ENCODE data around the gene CALD1. TPM values are rescaled to one million over a fixed set of nuclear protein-coding genes. Genes with fewer than 3 reads are reported as not detected.

The CALD1 gene
- total RNA-seq, 1 experiment from 2014 or later, result 147 TPM

DNA sequence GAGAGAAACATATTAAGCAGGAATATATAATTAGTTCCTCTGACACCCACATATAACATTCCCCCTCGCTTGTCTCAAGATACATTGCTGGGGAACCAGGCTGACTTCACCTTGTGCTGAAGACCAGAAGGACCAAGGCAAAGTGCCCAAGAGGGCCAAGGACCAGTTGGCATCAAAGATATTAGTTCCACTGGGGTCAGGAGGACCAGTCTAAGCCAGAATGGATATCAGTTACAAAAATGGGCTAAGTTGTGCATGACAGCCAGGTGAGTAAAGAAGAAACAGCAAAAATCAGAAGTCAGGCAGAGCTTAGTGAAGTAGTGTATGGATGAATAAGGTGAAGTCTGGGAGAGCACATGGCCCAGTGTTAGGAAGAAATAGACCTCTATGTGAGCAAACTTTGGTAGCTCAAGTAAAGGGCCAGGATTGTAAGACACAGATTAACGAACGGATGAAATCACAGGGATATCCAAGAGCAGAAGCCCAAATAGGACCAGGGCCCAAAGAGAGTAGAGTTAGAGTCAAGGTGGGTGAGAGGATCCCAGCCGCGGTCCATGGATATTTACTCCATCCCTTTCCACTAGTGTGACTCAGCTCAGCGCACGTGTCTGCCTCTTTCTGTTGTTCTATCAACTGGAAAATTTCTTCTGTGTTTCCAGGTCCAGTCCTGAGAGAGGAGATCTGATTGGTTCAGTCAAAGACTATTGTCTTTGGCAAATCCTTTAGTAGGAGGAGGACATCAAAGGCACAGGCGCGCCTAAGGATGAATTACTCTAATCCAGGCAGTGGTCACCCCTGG lies 5.0 kb downstream of the CALD1 start:
- DNase-seq (ENCODE audit: low spot score) (no peak), ATAC-seq (no peak)
- TF ChIP-seq HMGA2 (CRISPR knock-in tag; IDR thresholded peaks at IDR 0.05) (no peak), NFATC4 (CRISPR knock-in tag; IDR thresholded peaks at IDR 0.05) (no peak), KAT7 (CRISPR knock-in tag; IDR thresholded peaks at IDR 0.05; ENCODE audit: borderline replicate concordance) (no peak), TEAD4 (CRISPR knock-in tag; IDR thresholded peaks at IDR 0.05) (no peak), EMX1 (CRISPR knock-in tag; IDR thresholded peaks at IDR 0.05) (no peak), ZNF232 (CRISPR knock-in tag; IDR thresholded peaks at IDR 0.05) (no peak)
- TF ChIP-seq, protein P1, sequence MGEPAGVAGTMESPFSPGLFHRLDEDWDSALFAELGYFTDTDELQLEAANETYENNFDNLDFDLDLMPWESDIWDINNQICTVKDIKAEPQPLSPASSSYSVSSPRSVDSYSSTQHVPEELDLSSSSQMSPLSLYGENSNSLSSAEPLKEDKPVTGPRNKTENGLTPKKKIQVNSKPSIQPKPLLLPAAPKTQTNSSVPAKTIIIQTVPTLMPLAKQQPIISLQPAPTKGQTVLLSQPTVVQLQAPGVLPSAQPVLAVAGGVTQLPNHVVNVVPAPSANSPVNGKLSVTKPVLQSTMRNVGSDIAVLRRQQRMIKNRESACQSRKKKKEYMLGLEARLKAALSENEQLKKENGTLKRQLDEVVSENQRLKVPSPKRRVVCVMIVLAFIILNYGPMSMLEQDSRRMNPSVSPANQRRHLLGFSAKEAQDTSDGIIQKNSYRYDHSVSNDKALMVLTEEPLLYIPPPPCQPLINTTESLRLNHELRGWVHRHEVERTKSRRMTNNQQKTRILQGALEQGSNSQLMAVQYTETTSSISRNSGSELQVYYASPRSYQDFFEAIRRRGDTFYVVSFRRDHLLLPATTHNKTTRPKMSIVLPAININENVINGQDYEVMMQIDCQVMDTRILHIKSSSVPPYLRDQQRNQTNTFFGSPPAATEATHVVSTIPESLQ (CRISPR knock-in tag; IDR thresholded peaks at IDR 0.05), result no peak
- no peaks in the 10 kb centered on the region for H3K9me3 Mint-ChIP-seq
- H3K27ac Mint-ChIP-seq, result no peak overlapping the region
- no peaks in the 10 kb centered on the region; the same call in 1 of the 2 replicates for H3K36me3 Mint-ChIP-seq
- peaks cover 24% of the 10 kb centered on the region for H3K4me1 Mint-ChIP-seq
- CTCF ChIA-PET, result no interaction called here
- POLR2A ChIA-PET, result no interaction called here
- no peak overlapping the region for H3K4me3 Mint-ChIP-seq
- H3K27me3 Mint-ChIP-seq (ENCODE audit: low read depth), result no peaks in the 10 kb centered on the region

DNA sequence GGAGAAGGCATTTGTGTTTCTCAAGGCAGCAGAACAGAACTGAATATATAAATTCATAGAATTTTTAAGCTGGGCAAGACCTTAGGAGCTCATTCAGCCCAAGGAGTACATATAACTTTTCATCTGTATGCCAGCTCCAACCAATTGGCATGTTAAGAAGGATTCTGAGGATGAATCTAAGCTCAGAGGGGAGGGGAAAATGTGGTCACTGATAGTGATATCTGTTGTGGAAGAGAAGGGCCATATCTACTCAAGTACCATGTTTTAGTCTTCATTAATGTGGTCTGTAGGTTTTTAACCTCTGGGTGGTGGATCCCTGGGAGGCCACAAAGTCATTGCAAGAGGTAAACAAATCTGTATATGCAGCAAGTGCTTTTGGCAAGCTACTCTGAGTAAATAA lies 6.4 kb downstream of the CALD1 start:
- ATAC-seq, result no peak
- POLR2A ChIA-PET, result no interaction called here

More for the DNA sequence above, 6.4 kb downstream of the CALD1 start:
- CTCF ChIA-PET, result no interaction called here
- Mint-ChIP-seq H3K4me3 (no peak overlapping the region), H3K4me1 (peaks cover 38% of the 10 kb centered on the region), H3K27me3 (ENCODE audit: low read depth) (no peaks in the 10 kb centered on the region), H3K9me3 (no peaks in the 10 kb centered on the region), H3K36me3 (no peaks in the 10 kb centered on the region; the same call in 1 of the 2 replicates), H3K27ac (no peak overlapping the region)
- no peak for DNase-seq (ENCODE audit: low spot score)
- TF ChIP-seq, protein P2, sequence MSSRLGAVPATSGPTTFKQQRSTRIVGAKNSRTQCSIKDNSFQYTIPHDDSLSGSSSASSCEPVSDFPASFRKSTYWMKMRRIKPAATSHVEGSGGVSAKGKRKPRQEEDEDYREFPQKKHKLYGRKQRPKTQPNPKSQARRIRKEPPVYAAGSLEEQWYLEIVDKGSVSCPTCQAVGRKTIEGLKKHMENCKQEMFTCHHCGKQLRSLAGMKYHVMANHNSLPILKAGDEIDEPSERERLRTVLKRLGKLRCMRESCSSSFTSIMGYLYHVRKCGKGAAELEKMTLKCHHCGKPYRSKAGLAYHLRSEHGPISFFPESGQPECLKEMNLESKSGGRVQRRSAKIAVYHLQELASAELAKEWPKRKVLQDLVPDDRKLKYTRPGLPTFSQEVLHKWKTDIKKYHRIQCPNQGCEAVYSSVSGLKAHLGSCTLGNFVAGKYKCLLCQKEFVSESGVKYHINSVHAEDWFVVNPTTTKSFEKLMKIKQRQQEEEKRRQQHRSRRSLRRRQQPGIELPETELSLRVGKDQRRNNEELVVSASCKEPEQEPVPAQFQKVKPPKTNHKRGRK (CRISPR knock-in tag; IDR thresholded peaks at IDR 0.05; ENCODE audit: borderline replicate concordance), result no peak
- TF ChIP-seq FOXK1 (CRISPR knock-in tag; IDR thresholded peaks at IDR 0.05) (no peak), JUN (CRISPR knock-in tag; IDR thresholded peaks at IDR 0.05) (no peak), PRRX2 (CRISPR knock-in tag; IDR thresholded peaks at IDR 0.05) (no peak), ZNF317 (CRISPR knock-in tag; IDR thresholded peaks at IDR 0.05; ENCODE audit: borderline replicate concordance, low read depth) (no peak), SOX15 (CRISPR knock-in tag; IDR thresholded peaks at IDR 0.05) (no peak), OVOL2 (CRISPR knock-in tag; IDR thresholded peaks at IDR 0.05; ENCODE audit: borderline replicate concordance) (no peak), ATF1 (CRISPR knock-in tag; IDR thresholded peaks at IDR 0.05) (no peak)
- TF ChIP-seq, protein P3, sequence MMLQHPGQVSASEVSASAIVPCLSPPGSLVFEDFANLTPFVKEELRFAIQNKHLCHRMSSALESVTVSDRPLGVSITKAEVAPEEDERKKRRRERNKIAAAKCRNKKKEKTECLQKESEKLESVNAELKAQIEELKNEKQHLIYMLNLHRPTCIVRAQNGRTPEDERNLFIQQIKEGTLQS (CRISPR knock-in tag; conservative IDR thresholded peaks at IDR 0.05), result no peak
- TF ChIP-seq, protein P4, sequence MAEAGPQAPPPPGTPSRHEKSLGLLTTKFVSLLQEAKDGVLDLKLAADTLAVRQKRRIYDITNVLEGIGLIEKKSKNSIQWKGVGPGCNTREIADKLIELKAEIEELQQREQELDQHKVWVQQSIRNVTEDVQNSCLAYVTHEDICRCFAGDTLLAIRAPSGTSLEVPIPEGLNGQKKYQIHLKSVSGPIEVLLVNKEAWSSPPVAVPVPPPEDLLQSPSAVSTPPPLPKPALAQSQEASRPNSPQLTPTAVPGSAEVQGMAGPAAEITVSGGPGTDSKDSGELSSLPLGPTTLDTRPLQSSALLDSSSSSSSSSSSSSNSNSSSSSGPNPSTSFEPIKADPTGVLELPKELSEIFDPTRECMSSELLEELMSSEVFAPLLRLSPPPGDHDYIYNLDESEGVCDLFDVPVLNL (CRISPR knock-in tag; IDR thresholded peaks at IDR 0.05; ENCODE audit: borderline replicate concordance, low read depth), result no peak
- TF ChIP-seq, protein P5, sequence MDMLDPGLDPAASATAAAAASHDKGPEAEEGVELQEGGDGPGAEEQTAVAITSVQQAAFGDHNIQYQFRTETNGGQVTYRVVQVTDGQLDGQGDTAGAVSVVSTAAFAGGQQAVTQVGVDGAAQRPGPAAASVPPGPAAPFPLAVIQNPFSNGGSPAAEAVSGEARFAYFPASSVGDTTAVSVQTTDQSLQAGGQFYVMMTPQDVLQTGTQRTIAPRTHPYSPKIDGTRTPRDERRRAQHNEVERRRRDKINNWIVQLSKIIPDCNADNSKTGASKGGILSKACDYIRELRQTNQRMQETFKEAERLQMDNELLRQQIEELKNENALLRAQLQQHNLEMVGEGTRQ (CRISPR knock-in tag; IDR thresholded peaks at IDR 0.05), result no peak
- TF ChIP-seq, protein P6, sequence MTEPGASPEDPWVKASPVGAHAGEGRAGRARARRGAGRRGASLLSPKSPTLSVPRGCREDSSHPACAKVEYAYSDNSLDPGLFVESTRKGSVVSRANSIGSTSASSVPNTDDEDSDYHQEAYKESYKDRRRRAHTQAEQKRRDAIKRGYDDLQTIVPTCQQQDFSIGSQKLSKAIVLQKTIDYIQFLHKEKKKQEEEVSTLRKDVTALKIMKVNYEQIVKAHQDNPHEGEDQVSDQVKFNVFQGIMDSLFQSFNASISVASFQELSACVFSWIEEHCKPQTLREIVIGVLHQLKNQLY (CRISPR knock-in tag; IDR thresholded peaks at IDR 0.05), result no peak

Data from WTC11 (cell line).